Stimulated activated CD8-positive, alpha-beta memory T cell treated with anti-CD3 and anti-CD28 coated beads, Interleukin-4, amount 100 ng/mL, for 24 hours (primary cell): ENCODE results near the gene JTB.

ENCODE experiments used
- DNase-seq: peaks from one replicate; pipeline ENCODE4 v3.0.0-alpha.2; 2020; ENCODE audit warnings: low read depth

Gene JTB

DNA sequence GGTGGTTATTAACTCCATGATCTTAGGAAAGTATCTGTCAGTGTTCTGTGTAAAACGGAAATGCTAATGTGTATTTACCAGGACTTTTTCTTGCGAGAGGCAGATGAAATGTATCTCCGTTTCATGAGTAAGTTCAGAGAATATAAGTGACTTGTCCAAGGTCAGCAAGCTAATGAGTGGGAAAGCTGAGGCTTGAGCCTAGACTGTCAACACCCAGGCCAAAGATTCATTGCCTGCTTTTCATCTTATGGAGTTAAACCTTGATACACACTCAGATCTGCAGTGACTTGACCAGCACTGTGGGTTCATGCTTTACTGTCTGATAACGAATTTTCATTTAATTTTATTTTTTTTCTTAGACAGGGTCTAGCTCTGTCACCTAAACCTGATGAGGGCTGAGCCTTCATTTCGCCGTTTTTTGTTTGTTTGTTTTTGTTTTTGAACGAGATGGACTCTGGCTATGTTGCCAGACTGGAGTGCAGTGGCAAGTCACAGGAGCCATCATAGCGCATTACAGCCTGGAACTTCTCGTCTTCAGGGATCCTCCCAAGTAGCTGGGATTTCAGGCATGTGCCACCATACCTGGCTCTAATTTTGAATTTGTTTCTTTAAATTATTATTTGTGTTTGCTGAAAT is 918 bp upstream of the JTB start:
- DNase-seq = no peak

DNA sequence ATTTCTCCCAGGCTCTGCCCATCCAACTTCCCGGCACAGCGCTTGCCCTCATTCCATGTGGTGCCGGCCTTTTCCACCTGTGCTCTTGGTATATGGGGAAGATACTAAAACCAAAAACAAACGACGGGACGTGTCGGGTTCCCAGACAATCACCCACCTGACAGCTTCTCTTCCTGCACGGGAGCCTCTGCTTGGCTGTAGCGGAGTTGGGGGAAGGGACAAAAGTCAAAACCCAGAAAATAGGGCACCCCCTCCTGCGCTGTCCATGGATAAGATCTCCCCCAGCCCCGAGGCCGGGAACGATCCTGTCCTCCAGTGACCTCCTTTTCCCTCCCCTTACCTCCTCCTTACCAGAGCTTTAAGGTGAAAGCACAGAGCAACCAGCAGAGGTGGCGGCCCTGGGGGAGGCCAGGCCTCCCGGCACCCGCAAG is 640 bp downstream of the JTB start:
- no peak for DNase-seq

DNA sequence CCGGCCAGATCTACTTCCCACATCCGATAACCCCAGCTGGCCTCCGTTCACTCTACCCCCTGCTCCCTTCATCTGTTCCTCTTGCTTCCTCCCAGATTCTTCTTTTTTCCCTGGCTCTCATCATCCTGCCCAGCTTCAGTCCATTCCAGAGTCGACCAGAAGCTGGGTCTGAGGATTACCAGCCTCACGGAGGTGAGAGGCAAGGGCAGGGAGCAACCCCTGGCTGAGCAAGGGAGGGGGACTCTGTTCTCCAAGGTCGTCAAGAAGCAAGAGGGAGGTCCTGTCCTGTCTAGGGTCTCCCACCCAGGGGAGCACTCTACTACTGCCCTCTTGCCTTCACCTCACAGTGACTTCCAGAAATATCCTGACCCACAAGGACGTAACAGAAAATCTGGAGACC is 3.9 kb downstream of the JTB start:
- DNase-seq = no peak

DNA sequence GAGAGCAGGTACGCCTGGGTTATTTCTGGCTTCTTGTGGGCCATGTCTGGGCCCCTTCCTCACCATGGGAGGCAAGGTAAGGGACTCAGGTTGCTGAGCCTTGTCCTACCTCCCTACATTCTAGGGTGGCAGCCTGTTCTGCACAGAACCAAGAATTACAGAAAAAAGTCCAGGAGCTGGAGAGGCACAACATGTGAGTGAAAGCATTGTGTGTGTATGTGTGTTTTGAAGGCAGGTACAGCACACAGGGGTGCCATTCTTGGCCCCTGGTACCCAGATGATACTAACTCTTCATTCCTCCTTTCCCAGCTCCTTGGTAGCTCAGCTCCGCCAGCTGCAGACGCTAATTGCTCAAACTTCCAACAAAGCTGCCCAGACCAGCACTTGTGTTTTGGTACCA is 4.4 kb downstream of the JTB start:
- DNase-seq = no peak

DNA sequence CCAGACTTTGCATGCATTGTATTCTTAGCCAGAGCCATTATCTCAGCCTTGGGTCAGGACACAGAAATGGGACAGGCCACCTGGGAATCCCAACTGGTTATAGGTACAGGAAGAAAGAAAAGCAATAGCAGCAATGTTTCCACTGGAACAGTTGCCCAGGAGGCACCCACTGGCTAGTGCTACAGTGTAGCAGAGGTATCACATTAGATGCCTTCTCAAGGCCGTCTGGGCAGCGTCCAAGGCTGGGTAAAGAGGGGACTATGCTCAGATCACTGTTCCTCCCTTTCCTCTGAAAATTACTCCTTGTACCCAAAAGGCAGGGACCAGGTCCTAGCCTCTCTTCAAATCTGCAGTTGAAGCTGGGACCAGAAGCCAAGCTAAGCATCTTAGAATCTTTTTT is 7.1 kb downstream of the JTB start:
- DNase-seq = no peak

DNA sequence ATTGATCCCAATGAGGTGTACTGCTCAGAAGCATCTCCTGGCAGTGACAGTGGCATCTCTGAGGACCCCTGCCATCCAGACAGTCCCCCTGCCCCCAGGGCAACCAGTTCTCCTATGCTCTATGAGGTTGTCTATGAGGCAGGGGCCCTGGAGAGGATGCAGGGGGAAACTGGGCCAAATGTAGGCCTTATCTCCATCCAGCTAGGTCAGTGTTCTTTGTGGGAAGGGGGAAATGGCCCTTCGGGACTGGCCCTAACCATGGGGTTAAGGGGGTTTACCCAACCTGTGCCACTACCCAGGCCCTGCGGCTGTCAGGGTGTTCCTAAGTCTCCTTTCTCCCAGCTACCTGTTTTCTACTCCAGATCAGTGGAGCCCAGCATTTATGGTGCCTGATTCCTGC is 8.5 kb downstream of the JTB start:
- DNase-seq = no peak

DNA sequence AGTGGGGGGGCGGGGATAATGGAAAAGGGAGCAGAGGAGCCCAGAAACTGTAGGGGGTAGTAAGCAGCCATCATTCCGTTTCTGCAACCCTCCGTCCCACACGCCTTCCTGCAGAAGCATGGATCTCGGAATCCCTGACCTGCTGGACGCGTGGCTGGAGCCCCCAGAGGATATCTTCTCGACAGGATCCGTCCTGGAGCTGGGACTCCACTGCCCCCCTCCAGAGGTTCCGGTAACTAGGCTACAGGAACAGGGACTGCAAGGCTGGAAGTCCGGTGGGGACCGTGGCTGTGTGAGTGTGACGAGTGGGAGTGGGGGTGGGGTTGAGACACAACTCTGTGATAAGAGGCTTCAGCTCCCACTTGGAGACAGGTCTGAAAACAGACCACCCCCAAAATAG is 9.1 kb downstream of the JTB start:
- DNase-seq = no peak

DNA sequence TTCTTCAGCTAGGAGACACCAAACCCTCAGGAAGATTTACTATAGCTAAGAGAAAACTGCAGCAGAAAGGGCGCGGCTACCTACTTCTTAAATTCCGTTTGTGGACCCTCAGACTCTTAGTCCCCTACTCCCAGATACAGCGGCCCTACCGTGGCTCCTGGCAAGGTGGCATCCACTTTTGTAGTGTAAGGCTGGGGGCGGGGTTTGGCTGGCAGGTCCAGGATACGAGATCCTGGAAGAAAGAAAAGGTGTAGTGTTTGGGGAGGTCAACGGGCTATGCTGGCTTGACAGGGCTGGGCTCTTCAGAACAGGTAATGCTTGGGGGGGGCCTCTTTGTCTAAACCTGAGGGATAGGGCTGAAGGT is 9.5 kb downstream of the JTB start:
- DNase-seq = no peak

DNA sequence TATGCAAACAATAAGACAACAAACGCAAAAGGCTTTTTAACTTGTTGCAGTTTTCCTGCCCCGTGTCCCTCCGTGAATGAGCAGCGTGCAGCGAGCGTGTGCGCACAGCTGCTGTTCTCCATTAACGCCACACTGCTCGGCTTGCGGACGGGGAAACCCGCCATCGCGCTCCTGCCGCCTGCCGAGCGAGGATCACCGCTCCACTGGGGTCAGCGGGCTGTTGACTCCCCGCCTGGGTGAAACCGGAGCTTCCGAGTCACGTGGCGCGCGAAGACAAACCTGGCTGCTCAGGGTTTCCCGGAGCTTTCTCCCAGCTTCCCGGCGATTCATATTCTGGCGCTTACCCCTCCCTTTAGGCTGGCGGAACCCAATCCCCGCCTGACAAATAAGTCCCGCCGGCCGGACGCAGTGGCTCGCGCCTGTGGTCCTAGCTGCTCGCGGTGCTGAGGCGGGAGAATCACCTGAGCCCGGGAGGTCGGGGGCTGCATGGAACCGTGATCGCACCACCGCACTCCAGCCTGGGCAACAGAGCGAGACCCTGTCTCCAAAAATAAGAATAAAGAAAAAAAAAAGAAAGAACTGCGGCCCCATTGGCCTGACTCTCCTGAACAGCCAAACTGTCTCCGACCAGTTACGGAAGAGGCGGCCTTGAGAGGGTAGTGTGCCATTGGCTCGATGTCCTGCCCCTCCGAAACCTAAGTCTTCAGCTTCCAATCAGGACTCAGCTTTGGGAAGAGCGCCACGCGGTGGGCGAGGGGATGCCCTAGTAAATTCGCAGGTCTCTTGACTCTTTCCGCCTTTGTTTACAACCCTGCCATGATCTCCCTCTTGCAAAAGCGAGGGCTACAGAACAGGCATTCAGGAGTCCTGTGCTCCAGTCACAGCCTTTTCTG is 10.1 kb downstream of the JTB start, which contains the start of gene CREB3L4:
Gene CREB3L4, plus strand, starts transcription at position 796 of the 893 bp plus-strand sequence. CDS start 624 bp downstream, outside the sequence.
- DNase-seq = peak; percentile 70

DNA sequence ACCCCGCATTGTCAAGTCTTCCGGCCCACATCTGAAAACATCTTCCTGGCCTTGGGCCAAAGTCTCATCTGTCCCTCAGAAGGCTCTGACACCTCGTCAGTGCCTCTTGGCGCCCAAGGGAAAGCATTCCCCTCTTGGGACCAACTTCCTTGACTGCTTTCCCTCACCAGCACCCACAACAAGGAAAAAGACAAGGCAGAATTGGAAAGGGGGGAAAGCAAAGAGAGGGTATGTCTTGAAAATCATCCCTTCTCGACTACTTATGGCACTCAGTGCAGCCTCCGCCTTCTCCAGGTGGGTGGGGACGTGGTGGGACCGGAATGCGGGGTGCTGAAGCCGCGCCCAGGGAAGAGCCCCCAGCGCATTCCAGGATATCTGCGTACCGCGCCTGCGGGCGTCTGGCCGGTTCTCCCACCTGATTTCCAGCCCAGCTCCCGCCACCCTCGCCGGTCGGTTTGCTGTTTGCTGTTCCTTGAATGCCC is 13.6 kb downstream of the JTB start:
- no peak for DNase-seq

DNA sequence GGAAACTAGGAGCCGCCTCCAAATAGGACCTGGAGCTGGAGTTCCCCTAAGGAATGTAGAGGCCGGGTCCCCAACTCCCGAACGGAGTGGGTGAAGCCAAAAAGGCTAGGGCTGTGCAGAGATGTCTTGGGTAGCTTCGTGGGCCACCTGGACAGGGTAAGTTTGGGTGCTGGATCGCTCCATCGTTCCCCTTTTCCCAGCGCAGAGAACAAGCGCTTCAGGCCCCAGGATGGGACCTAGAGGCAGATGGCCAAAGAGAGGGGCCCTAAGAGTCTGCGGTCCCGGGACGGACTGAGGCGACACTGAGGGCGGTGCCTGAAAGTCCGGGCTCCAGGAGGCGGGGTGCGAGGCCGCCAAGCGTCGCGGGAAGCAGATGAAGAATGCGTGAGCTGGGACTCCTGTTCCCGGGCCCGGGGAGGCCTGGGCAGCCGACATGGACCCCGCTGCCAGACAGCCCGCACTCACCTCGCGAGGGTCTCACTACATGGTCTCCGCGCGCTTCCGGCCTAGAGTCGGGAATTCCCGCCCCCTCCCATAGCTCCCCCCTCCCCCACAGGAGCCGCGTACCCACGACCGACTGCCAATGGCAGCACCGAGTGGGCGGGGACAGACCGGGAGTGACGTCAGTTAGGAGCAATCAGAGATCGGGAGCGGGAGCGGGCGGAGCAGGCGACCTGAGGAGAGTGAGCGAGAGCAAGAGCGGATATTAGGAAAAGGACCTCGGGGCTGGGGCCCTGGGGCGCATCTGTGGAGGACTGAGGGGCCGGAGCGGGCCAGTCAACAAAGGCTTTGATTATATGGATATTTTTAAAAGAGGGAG is 14.2 kb downstream of the JTB start, which contains the start of gene SLC39A1:
Gene SLC39A1, minus strand, starts transcription at position 508 of the 820 bp plus-strand sequence. CDS start 822 bp downstream, outside the sequence.
- DNase-seq = peak; percentile 90

DNA sequence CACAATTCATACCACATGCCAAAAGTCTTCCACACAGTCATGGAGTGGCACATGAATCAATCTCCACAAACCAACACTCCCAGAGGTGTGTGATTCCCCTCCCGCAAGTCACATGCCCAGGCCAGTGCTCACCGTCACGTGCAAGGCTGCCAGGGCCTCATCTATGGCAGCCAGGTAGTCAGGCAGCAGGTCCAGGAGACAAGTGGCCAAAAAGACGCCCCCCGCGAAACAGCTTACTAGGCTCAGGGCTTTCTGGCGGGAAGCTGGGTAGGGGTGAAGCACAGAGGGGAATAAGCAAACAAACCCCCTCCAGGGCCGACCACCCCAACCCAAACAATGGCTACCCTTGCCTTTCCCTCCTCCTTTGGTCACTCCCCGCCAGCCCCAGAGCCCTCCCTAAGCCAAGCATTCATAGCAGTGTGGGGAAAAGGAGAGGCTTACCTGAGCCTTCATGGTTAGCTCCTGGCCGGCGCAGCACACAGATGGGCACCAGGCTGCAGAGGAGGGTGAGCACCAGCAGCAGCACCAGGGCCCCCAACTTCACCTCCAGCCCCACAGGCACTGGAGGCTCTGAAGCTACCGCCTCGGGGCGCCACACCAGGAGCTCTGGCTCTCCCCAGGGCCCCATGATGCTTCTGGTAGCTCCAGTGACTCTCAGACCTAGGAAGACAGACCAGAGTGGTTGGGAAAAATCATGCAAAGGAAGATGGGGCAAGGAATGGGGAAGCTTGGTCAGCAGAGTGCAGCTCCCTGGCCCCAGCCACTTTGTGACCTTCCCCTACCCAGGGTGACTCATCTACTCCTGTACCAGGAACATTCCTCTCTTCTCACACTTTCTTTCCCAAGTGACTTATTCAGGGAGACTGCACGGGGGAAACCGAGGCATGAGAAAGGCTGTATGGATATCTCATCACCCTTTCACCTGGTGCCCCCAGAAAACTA is 15.1 kb downstream of the JTB start:
- no peak for DNase-seq

DNA sequence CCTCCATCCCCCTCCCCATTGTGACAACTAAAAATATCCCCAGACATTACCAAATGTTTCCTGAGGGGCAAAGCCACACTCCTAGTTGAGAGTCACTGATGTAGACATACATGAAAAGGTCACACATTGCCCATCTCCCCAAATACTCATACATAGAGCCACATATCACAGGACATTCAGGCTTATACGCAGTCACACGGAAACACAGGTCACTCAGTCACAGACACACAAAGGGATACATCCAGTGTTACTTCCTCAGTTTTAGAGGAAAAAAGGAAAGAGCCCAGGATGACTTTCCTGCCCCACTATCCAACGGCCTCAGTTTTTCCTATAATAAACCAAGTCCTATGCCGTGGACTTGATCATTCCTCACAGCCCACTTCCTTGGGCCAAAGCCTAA is 16.1 kb downstream of the JTB start:
- no peak for DNase-seq

DNA sequence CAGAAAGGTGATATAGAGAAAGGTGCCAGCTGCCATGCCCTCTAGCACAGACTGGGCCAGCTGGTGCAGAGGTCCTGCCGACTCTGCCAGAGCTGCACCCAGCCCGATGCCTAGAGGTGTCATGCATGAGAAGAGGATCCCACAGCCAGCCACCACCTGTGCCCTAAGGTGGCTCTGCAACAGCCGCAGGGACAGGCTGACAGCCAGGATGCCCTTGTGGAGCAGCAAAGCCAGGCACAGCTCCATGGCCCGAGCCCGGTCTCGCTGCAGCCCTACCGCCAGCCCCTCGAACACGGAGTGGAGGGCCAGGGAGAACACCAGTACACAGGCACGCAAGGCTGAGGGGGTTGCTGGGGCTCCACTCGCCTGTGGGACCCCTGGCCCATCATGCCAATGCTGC is 17.3 kb downstream of the JTB start:
- DNase-seq = no peak

DNA sequence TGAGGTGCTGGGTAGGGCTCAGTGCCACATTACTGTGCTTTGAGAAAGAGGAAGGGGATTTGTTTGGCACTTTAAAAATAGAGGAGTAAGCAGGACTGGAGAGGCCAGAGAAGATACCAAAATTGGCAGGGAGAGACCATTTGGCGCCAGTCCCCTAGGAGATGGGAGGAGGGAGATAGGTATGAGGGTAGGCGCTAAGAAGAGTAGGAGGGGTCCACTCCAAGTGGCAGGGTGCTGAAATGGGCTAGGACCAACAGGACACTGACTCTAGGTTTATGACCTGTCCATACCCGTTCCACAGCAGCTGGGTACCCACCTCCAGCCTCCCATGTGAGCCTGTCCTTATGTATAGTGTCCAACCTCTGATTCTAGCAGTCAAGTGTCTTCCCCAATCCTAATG is 18.0 kb downstream of the JTB start:
- no peak for DNase-seq

DNA sequence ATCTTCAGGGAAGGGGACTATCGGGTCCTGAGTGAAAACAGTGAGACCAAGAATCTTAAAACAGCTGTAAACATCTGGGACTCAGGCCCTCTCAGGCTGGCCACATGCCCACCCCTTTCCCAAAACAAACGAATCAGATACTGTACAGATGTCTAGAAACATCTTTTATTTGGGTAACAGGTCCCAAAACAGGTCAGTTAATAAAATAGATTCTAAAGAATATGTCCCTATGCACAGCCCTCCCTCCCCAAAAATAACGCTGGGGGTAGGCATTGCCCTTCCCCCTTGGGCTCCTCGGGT is 18.6 kb downstream of the JTB start:
- DNase-seq = no peak

DNA sequence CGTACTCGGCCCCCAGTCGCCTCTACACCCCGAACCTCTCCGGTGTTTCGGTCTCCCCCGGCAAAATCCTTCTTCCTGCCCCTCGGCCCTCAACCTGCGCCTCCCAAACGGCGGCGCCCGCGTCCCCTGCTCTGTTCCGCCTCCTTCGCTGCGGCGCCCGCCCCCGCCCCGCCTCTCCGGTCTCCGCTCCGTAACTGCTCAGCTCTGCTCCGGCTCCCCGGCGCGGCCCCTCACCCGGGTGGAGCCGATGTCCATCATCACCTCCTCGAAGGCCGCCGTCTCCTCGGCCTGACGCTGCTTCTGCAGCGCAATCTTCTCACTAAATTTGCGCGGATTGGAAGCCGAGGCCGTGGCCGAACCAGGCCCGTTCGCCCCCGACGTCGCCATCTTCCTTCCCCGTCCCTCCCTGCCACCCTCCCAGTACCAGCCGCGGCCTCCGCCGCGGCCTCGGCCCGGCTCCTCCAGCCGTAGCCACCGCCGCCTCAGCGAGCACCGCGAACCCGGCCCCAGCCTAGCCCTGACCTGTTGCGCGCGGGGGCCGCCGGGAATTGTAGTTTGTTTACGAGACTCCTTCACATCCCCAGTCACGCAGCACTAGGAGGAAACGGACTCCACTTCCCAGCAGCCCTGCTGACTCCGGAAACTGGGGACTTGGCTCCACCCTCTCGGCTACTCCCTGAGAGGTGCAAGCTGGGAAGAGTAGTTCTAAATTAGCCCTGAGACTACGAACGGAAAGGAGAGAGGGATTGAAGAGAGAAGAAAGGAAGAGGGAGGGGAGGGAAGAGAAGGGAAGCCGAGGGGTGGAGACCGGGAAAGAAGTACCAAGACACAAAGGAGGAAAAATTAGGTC is 19.1 kb downstream of the JTB start, which contains the start of gene CRTC2:
Gene CRTC2, minus strand, starts transcription at position 502 of the 850 bp plus-strand sequence. Its CDS starts 115 bp downstream, at position 387.
- DNase-seq = peak; percentile 95

DNA sequence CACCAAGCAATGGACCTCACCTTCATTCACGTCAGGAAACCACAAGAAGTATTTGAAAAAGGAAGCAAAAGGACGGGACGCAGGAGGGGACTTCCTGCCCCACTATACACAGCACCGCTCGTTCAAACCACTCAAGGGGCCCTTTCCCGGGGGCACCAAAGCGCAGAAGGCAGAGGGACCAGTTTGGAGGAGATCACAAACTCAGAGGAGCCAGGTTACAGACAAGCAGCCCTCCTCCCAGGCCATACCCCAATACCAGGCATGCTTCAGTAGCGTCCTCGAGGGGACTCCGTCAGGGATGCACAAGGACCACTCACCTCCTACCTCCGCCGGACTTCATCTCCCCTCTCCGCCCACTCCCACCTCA is 19.7 kb downstream of the JTB start:
- no peak for DNase-seq

DNA sequence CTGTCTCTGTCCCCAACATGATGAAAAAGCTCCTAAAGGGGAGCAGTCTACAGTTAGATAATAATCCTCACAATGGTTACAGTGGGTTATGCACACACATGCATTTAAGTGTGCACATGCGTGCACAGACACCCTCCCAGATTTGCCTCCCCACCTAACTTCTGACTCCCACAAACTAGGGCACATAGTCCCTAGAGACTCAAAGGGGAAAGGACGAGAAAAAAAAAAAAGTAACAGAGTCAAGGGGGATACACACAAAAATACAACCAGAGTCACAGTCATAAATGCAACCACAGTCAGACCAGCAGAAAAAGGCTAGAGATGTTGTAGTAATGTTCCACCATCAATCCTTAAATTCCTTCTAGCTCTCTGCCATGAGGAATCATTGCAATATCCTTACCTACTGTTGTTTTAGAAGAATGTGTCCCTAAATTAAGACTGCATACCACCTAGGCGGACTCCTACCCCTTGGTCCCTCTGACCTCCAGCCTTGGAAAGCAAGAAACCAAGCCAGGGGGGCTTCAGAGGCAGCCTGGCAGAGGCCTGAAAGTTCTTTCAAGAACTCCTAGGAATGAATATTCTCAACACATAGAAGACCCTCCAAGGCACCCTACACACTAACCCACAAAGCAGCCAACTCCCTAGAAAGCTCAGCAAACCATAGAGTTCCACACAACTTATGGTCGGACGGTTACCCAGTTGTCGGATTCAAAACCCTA is 20.3 kb downstream of the JTB start:
- no peak for DNase-seq

DNA sequence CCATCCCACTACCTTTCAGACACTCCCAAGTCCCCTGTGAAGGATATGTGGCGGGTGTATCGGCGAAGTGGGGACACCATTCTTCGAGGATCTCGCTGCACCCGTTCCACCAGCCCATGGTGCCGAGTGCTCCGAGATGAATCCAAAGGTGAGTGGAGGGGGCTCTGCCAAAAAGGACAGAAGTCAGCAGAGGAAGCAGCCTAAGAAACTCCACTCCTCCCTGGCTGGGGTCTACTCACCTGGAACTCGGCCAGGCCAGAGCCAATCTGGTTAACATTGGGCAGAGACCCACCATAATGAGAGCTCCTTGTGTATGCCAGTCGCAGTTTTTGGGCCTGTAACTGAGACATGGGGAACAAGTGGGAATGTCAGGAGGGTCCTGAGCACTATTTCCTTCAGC is 22.6 kb downstream of the JTB start:
- no peak for DNase-seq
